Measurements from ENCODE around the gene TRIM72. TPM values are rescaled to one million over a fixed set of nuclear protein-coding genes. Genes with fewer than 3 reads are reported as not detected.

The TRIM72 gene
- total and polyA plus RNA-seq, 9 donors = 0.01 to 0.11 (median 0.06) TPM; not detected in 5

DNA sequence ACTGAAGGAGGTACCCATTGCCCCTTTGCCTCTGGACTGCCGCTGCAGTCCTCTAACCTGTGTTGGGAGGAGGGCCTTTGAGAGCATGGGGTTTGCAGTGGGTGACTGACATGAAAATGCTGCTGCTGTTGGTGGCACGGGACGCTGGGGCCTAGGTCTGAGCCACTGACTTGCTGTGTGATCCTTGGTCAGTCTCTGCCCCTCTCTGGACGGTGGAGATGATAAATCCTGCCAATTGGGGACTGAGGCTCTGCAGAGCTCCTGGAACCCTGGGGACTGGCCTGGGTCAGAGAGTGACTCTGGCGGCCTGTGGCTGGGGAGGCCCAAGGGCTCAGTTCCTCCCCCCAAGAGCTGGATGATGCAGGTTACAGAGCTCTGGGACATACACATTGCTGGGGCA is 9.1 kb downstream of the TRIM72 start:
- TF ChIP-seq EP300 (IDR thresholded peaks at IDR 0.05) (no peak), POLR2A (IDR thresholded peaks at IDR 0.05) (no peak)
- TF ChIP-seq, protein P1, sequence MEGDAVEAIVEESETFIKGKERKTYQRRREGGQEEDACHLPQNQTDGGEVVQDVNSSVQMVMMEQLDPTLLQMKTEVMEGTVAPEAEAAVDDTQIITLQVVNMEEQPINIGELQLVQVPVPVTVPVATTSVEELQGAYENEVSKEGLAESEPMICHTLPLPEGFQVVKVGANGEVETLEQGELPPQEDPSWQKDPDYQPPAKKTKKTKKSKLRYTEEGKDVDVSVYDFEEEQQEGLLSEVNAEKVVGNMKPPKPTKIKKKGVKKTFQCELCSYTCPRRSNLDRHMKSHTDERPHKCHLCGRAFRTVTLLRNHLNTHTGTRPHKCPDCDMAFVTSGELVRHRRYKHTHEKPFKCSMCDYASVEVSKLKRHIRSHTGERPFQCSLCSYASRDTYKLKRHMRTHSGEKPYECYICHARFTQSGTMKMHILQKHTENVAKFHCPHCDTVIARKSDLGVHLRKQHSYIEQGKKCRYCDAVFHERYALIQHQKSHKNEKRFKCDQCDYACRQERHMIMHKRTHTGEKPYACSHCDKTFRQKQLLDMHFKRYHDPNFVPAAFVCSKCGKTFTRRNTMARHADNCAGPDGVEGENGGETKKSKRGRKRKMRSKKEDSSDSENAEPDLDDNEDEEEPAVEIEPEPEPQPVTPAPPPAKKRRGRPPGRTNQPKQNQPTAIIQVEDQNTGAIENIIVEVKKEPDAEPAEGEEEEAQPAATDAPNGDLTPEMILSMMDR (IDR thresholded peaks at IDR 0.05) = no peak
- intact Hi-C loops (cut with DNase I) = no loop called here
- DNase-seq = no peak
- H3K27ac ChIP-seq = no peak overlapping the region
- peaks cover 2% of the 10 kb centered on the region for H3K4me1 ChIP-seq (ENCODE audit: insufficient read depth)
- no peak overlapping the region for H3K4me3 ChIP-seq
- no peaks in the 10 kb centered on the region for H3K36me3 ChIP-seq
- WGBS, 3 donors = 83 to 95% (median 91%) methylated on average over 4 to 5 of the region's 5 CpGs
- no peaks in the 10 kb centered on the region for H3K27me3 ChIP-seq
- no peaks in the 10 kb centered on the region for H3K9me3 ChIP-seq

DNA sequence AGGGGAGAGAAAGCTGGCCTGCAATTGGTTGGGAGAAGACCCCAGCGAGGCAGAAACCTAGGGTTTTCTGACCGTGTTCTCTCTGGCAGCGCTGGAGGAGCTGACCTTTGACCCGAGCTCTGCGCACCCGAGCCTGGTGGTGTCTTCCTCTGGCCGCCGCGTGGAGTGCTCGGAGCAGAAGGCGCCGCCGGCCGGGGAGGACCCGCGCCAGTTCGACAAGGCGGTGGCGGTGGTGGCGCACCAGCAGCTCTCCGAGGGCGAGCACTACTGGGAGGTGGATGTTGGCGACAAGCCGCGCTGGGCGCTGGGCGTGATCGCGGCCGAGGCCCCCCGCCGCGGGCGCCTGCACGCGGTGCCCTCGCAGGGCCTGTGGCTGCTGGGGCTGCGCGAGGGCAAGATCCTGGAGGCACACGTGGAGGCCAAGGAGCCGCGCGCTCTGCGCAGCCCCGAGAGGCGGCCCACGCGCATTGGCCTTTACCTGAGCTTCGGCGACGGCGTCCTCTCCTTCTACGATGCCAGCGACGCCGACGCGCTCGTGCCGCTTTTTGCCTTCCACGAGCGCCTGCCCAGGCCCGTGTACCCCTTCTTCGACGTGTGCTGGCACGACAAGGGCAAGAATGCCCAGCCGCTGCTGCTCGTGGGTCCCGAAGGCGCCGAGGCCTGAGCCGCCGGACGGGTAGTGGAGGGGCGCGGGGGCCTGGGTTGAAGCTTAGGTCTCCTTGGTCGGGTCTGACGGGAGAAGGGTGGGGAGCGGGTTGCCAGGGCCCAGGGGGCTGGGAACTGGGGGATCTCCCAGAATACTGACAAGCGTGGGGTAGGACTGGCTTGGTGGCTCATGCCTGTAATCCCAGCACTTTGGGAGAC is 10.4 kb downstream of the TRIM72 start:
- no peaks in the 10 kb centered on the region for H3K36me3 ChIP-seq
- H3K4me3 ChIP-seq = no peak overlapping the region
- WGBS, 3 donors = 80 to 87% (median 81%) methylated on average over 80 of the region's 80 CpGs
- peaks cover 2% of the 10 kb centered on the region for H3K4me1 ChIP-seq (ENCODE audit: insufficient read depth)
- H3K9me3 ChIP-seq = no peaks in the 10 kb centered on the region
- DNase-seq = no peak
- intact Hi-C loops (cut with DNase I) = no loop called here
- H3K27me3 ChIP-seq = no peaks in the 10 kb centered on the region
- H3K27ac ChIP-seq = no peak overlapping the region
- TF ChIP-seq POLR2A (IDR thresholded peaks at IDR 0.05) (no peak), EP300 (IDR thresholded peaks at IDR 0.05) (no peak)
- TF ChIP-seq, protein P1 (IDR thresholded peaks at IDR 0.05) = no peak

DNA sequence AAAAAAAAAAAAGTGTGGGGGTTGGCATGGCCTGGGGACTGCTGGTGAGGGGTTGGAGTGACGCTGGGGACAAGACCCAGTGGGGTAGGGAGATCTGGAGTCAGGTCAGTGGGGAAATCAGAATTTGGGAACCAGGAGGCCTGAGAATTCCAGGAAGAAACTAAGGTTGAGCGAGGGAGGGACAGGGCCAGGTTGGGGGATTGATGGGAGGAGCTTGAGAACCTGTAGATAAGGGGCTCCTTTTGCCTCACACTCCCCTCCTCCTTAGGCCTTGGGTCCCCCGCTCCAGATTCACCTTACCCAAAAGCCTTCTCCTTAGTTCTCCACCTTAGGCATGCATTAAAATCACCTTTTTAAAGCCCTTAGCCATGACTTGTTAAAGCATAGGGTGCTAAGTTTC is 11.3 kb downstream of the TRIM72 start:
- peaks cover 6% of the 10 kb centered on the region for H3K4me1 ChIP-seq (ENCODE audit: insufficient read depth)
- intact Hi-C loops (cut with DNase I) = no loop called here
- TF ChIP-seq, protein P1 (IDR thresholded peaks at IDR 0.05) = no peak
- no peak for TF ChIP-seq EP300 (IDR thresholded peaks at IDR 0.05)
- TF ChIP-seq POLR2A (IDR thresholded peaks at IDR 0.05) = no peak
- H3K36me3 ChIP-seq = no peaks in the 10 kb centered on the region
- no peaks in the 10 kb centered on the region for H3K9me3 ChIP-seq
- H3K27me3 ChIP-seq = no peaks in the 10 kb centered on the region
- no peak for DNase-seq
- H3K4me3 ChIP-seq = no peak overlapping the region
- H3K27ac ChIP-seq = no peak overlapping the region
- WGBS, 3 donors = 92 to 100% (median 95%) methylated on average over 3 of the region's 3 CpGs

DNA sequence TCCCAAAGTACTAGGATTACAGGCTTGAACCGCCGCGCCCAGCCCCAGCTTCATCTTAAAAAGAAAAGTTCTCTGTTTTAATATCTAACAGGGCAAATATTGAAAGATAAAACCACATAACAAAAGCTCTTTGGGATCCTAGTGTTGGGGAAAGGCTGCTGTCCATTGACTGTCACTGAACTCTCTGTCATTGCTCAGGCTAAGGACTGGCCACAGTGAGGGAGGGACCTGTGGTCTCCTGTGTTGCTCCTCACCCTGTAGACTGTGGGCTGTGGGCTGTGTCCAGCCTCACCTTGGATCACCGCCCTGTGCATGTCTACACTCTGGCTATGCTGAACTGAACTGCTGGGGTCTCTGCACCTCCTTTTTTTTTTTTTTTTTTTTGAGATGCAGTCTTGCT is 14.3 kb downstream of the TRIM72 start:
- TF ChIP-seq POLR2A (IDR thresholded peaks at IDR 0.05) (no peak), EP300 (IDR thresholded peaks at IDR 0.05) (no peak)
- TF ChIP-seq, protein P1 (IDR thresholded peaks at IDR 0.05) = no peak
- 96 to 100% (median 99%) methylated on average over 4 of the region's 4 CpGs for WGBS, 3 donors
- H3K4me3 ChIP-seq = no peak overlapping the region
- intact Hi-C loops (cut with DNase I) = no loop called here
- H3K9me3 ChIP-seq = no peaks in the 10 kb centered on the region
- no peak overlapping the region for H3K27ac ChIP-seq
- H3K27me3 ChIP-seq = no peaks in the 10 kb centered on the region
- no peak for DNase-seq
- H3K36me3 ChIP-seq = no peaks in the 10 kb centered on the region
- peaks cover 6% of the 10 kb centered on the region for H3K4me1 ChIP-seq (ENCODE audit: insufficient read depth)
